ENCODE data around the gene BHLHE40.

GRCh38 chr3:4950351-4950784 lies 28.9 kb upstream of the BHLHE40 start:
- TF ChIP-seq POLR2A (IDR thresholded peaks at IDR 0.05) (no peak), POLR2AphosphoS5 (IDR thresholded peaks at IDR 0.05) (no peak), EP300 (IDR thresholded peaks at IDR 0.05) (no peak)
- TF ChIP-seq, protein P1, sequence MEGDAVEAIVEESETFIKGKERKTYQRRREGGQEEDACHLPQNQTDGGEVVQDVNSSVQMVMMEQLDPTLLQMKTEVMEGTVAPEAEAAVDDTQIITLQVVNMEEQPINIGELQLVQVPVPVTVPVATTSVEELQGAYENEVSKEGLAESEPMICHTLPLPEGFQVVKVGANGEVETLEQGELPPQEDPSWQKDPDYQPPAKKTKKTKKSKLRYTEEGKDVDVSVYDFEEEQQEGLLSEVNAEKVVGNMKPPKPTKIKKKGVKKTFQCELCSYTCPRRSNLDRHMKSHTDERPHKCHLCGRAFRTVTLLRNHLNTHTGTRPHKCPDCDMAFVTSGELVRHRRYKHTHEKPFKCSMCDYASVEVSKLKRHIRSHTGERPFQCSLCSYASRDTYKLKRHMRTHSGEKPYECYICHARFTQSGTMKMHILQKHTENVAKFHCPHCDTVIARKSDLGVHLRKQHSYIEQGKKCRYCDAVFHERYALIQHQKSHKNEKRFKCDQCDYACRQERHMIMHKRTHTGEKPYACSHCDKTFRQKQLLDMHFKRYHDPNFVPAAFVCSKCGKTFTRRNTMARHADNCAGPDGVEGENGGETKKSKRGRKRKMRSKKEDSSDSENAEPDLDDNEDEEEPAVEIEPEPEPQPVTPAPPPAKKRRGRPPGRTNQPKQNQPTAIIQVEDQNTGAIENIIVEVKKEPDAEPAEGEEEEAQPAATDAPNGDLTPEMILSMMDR (IDR thresholded peaks at IDR 0.05), result no peak

Data from sigmoid colon (tissue), 4 donors.